Fibroblast of skin of scalp (primary cell): ENCODE data around the gene LHFPL3.
A peak's percentile ranks its signal among the peaks of the same experiment; 100 is the strongest.

Source experiments
- DNase-seq: peaks from one replicate; pipeline ENCODE4 v3.0.0-alpha.2; 2013

LHFPL3 gene

GRCh38 chr7:104804696-104805095 is 476.3 kb downstream of the LHFPL3 start:
- no peak for DNase-seq

GRCh38 chr7:104805449-104806317 is 477.3 kb downstream of the LHFPL3 start:
- no peak for DNase-seq

DNA sequence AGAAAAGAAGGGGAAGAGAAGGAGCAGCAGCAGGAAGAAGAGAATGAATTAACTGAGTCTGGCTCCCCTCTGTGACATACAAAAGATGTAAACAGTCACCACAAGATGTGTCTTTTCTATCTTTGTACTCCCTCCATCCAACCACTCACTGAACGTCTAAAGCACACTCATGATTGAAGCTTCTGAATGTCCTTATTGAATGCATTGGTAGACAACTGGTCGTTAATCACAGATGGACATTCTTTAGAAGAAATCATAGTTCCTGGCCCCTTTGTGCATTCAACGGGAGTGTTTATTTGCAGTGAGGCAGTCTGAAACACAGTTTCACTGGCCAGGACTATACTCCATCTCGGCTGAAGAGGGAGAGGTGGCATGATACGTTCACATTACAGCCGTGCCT is 479.3 kb downstream of the LHFPL3 start:
- no peak for DNase-seq

DNA sequence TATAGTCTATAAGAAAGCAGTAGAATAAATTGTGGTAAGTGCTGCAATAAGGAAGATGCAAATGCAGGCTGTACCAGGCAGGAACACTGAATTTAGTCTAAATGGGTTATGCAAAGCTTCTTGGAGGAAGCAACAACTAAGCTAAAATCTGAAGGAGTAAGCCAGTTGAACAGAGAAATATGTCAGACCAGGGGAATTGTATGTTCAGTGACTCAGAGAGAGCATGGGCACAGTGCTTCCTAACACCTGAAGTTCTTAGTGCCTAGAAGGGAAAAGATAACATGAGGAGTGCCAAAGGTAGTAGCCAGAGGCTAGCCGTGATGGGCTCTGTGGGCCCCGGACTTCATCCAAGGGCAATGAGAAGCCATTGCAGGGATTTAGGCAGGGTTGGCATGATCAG is 481.5 kb downstream of the LHFPL3 start:
- DNase-seq = no peak

DNA sequence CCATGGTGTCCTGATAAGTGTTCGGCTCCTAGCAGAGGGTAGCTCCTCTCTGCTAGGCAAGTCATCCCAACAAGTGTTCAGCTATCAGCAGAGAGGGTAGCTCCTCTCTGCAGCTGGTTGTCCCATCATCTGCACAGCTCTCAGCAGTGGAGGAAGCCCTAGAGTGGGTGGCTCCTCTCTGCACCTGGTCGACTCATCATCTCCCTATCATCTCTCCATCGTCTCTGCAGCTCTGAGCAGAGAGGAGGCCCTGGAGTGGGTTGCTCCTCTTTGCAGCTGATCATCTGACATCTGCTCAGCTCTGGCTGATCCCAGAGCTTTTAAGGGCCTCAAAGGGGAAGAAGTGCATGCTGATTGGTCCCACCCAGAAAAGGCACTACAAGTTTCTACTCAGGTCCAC is 485.7 kb downstream of the LHFPL3 start:
- DNase-seq = no peak

- DNase-seq = no peak
These were observed 486.4 kb downstream of the LHFPL3 start for GRCh38 chr7:104814671-104815400.

DNA sequence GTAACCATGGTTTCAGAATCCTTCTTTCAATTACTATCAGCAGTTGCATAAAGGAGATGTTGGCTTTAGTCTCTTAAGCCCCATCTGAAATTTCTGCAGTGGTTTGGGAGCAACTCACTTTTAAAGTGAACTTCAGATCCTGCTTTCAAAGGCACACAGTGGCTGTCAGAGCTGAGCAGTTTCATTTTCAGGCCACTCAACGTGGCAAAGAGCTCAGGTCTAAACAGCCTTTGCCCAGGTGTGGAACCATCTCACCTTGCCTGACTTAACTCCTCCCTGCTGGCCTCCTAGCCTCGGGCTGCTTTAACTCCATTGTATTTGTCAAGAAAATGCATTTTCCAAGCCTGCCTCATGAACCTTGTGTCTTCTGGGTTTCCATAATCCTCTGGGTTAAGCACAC is 488.1 kb downstream of the LHFPL3 start:
- DNase-seq = no peak

DNA sequence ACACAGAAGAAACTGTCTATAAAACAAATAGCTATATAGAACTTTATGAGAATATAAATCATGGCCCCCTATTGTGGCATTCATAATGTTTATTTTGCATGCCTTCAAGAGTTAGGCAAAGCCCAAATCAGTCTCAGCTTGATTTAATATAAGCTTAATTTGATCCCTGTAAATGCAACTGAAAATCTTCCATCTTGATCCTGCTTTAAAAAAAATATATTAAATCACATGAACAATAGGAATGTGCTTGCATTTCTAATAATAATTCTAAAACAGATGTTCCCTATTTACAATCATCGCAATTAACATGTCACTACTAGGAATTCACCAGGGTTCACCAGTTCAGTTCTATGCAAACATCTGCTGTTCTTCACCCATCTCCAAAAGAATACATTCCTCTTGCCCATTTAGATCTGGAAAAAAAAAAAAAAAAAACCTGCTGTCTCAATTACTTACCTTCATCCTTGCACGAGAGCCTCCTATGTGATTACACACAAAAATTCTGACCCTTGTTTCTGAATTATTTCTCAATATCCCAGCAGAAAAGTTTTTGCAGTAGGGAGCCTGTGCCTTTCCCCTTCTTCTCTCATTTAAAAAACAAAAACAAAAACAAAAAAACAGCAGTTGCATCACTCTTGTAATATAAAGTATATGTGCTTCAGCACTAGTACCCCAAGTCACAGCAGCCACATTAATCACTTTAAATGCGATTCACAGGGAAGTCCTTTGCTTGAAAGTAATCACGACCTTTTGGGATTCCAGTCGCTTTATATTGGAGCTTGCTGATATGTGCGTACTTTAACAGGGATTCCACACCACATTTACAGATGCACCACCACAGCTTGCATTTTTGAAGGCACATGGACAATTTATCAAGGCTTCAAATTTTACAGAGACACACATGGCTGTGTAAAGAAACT is 490.8 kb downstream of the LHFPL3 start:
- DNase-seq = no peak

- no peak for DNase-seq
These were observed 492.6 kb downstream of the LHFPL3 start for GRCh38 chr7:104820836-104821535.

DNA sequence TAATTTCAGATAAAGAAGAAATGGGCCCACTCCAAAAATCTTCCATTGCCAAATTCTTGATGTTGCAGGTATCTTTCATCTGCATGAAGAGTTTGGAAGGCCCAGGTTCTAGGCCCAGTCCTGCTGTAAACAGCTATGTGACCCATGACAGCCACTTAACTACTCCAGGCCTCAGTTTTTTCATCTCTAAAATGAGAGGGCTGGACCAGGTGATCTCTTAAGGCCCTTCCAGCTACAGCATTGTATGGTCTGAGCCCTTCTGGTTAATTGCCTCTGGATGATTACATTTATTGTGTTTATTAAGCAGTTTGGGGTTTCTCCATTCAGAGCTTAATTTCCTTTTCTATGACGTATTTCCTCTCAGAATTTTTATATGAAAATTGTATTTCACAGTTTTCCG is 494.8 kb downstream of the LHFPL3 start:
- no peak for DNase-seq

- DNase-seq = no peak
These were observed 496.7 kb downstream of the LHFPL3 start for GRCh38 chr7:104825099-104825498.

- no peak for DNase-seq
These were observed 497.7 kb downstream of the LHFPL3 start for GRCh38 chr7:104826135-104826534.

DNA sequence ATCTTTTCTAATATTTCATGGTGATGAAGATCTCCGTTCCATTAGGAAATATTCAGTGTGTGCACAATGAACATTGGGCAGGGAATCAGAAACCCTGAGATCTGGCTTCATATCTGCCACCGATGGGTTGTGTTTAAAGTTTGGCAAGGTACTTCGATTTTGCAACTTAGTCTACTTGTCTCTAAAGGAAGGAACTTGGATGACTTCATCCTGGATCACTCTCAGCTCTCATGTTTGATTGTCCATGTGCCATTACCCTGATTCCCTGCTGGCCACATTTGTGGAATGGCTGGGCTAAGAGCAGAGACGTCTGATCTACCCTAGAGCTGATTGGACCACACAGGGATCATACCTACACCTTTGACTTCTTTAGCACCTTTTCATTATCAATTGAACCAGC is 508.6 kb downstream of the LHFPL3 start:
- no peak for DNase-seq

DNA sequence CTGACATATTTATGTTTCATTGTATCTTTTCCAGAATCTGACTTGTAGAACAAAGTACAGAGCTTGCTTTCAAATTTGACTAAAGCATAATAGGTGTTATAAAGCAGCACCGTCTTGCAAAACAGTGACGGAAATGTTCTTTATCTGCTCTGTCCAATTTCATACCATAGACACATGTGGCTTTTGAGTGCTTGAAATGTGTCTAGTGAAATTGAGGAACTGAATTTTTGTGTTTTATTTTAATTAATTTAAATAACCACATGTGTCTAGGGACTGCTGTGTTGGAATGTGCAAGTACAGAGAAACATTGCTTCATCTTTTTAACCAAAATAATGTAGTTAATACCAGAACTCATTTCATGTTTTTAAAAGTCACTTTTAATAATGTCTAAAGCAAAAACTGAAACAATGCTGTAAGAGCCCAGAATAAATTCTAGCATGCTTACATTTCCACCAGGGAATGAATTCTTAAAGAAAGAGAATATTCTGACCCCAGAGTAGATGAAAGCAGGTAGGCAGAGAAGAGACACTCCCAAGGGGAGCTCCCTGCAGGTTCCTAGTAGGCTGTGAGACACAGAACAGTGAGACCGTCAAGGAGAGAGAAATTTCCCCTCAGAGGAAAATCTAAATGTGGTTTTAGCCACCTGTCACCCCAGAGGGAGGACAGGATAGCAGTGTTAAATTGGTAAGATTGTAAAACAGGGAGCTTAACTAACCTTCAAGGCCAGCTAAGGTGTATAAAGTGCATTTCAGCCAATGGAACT is 510.3 kb downstream of the LHFPL3 start:
- DNase-seq = no peak

GRCh38 chr7:104839842-104840241 is 511.4 kb downstream of the LHFPL3 start:
- no peak for DNase-seq

- DNase-seq = no peak
These were observed 513.4 kb downstream of the LHFPL3 start for GRCh38 chr7:104841798-104842197.

GRCh38 chr7:104843198-104843597 is 514.8 kb downstream of the LHFPL3 start:
- no peak for DNase-seq

GRCh38 chr7:104845557-104845956 is 517.2 kb downstream of the LHFPL3 start:
- no peak for DNase-seq

DNA sequence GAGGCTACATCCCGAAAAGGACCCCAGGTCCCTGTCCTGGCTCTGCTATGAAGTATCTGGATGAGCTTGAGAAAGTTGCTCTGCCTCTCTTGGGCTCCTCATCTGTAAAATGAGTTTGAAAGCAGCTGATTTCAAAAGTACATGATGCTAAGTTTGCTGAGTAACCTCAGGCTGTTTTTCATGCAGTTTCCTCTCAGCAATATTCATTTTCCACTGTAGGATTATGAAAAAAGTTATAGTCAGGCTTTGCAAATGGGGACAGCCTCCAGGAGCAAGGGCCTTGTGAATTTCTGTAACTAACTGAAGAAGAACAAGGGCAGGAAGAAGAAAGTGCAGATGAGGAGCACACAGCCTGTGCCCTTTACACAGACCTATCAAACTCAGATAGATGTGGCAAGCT is 518.3 kb downstream of the LHFPL3 start:
- DNase-seq = no peak

DNA sequence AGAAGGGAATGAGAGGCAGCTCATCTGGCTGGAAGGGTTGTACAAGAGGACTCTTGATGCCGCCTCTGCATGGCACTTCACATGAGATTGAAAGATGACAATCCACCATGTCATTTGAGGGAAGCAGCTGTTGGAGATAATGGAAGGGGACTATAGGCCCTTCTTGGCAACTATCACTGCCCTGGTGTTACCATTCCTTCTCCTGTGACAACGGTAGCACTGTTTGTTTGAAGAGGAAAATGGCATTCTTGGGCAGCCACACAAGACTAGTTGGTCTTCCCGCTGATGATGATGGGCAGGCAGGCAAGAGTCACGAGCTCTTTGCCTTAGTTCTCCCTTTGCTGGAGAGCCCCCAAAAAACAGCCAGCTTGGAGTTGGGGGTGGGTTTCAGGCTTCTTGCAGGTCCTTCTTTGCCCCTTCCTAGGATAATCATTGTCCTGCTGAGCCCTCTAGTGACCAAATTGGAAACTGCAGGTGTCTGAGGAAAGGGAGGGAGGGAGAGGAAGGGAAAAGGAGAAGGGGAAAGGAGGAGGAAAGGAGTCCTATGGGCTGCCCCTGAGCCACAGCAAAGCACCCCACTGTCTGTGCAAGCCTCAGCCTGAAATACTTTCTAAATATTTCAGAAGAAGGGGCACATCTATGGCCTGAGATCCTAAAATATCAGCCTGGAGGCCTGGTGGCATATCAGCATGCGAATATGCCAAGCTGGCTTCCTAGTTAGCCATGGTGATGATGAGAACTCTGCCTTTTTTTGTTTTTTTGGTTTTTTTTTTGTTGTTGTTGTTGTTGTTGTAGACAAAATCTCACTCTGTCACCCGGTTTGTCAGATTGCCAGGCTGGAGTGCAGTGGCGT is 520.0 kb downstream of the LHFPL3 start:
- DNase-seq = peak; percentile 53

DNA sequence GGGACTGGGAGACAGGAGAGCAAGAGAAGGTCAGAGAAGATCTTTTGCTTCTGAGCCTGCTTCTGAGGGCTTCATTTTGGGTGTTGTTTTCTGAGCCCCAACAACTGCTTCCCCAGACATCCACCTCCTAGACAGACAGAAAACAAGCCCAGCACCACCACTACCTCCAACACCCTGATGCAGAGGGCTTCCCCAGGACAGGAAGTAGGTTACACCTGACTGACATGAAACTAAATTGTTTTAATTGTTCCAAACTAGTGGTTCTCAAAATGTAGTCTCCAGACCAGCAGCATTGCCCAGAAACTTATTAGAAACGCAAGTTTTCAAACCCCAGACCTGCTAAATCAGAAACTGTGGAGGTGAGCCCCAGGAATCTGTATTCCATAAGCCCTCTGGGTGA is 522.0 kb downstream of the LHFPL3 start:
- no peak for DNase-seq
